Endothelial cell of umbilical vein (primary cell): Measurements from ENCODE around the gene FRK.

ENCODE experiments used
- JUN ChIP-seq: IDR thresholded peaks from 2 replicates; pipeline ENCODE4 v1.6.1; 2011; ENCODE audit warnings: borderline replicate concordance, low read depth; ENCODE audit not compliant: insufficient read length, insufficient read depth
- TF ChIP-seq, protein P1 (sequence below), 2 donors: IDR thresholded peaks; 1 replicate in 1 of 2; 2 replicates in 1 of 2; pipeline ENCODE4 v1.5.1; 2011; ENCODE audit warnings: low read length in 2 of 2, mild to moderate bottlenecking in 2 of 2, moderate library complexity in 2 of 2, control low read depth in 1 of 2, inconsistent platforms in 1 of 2, low read depth in 1 of 2; ENCODE audit not compliant: insufficient read depth in 1 of 2; ENCODE audit errors: extremely low read depth in 1 of 2

DNA sequence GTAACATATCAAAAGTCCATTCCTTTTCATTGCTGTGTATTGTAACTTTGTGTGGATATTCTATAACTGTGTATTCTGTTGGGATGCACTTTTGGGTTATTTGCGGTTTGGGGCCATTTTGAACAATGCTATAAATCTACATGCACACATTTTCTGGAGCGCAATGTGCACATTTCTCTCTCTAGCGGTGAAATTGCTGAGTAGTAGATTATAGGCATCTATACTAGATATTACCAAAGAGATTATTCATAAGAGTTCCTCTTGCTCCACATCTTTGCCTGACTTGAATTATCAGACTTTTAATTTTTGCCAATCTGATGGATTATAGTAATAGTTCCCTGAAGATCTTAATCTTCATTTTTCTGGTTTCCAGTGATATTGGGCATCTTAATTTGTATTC, 18.3 kb upstream of the FRK start:
- TF ChIP-seq, protein P1, sequence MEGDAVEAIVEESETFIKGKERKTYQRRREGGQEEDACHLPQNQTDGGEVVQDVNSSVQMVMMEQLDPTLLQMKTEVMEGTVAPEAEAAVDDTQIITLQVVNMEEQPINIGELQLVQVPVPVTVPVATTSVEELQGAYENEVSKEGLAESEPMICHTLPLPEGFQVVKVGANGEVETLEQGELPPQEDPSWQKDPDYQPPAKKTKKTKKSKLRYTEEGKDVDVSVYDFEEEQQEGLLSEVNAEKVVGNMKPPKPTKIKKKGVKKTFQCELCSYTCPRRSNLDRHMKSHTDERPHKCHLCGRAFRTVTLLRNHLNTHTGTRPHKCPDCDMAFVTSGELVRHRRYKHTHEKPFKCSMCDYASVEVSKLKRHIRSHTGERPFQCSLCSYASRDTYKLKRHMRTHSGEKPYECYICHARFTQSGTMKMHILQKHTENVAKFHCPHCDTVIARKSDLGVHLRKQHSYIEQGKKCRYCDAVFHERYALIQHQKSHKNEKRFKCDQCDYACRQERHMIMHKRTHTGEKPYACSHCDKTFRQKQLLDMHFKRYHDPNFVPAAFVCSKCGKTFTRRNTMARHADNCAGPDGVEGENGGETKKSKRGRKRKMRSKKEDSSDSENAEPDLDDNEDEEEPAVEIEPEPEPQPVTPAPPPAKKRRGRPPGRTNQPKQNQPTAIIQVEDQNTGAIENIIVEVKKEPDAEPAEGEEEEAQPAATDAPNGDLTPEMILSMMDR (IDR thresholded peaks at IDR 0.05; ENCODE audit: extremely low read depth in 1 of 2, insufficient read depth in 1 of 2, low read depth in 1 of 2, low read length in 2 of 2), result no peak
- no peak for TF ChIP-seq JUN
